ENCODE data around the gene PIK3R2.
"Not testable (repeated sequence)": the region's sequence is repeated elsewhere in the genome, so short reads cannot be mapped to it uniquely, and the experiment has no call there.

Gene PIK3R2

GRCh38 chr19:18205200-18205892 lies 52.4 kb downstream of the PIK3R2 start:
- DNase-seq = peak in 3 of 5 experiments; percentile 23 to 70 (median 24)

DNA sequence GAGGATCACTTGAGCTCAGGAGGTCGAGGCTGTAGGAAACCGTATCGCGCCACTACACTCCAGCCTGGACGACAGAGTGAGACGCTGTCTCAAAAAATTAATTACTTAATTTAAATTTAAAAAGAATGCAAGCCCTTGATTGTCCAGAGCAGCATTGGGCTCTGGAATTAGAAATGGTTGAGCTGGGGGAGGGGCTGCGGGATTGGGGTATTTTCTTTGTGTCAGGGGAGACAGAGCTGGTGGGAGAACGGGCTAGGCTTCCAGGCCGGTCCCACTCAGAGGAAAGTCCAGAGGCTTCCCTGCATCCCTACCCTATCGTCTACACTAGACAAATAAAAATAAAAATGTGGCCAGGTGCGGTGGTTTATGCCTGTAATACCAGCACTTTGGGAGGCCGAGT lies 53.1 kb downstream of the PIK3R2 start:
- DNase-seq = no peak

GRCh38 chr19:18208098-18208951 lies 55.4 kb downstream of the PIK3R2 start:
- DNase-seq = peak in 4 of 5 experiments; percentile 35 to 46 (median 38)

DNA sequence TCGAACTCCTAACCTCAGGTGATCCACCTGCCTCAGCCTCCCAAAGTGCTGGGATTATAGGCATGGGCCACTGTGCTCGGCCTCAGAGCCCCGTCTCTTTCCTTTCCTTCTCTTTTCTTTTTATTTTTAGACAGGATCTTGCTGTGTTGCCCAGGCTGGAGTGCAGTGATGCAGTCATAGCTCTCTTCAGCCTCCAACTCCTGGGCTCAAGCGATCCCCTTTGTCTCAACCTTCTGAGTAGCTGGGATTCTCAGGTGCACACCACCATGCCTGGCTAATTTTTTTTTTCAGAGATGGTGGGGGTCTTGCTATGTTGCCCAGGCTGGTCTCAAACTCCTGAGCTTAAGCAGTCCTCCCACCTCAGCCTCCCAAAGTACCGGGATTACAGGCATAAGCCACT lies 56.9 kb downstream of the PIK3R2 start:
- not testable (repeated sequence) for DNase-seq

- DNase-seq = no peak
These were observed 58.7 kb downstream of the PIK3R2 start for GRCh38 chr19:18211683-18212082.

DNA sequence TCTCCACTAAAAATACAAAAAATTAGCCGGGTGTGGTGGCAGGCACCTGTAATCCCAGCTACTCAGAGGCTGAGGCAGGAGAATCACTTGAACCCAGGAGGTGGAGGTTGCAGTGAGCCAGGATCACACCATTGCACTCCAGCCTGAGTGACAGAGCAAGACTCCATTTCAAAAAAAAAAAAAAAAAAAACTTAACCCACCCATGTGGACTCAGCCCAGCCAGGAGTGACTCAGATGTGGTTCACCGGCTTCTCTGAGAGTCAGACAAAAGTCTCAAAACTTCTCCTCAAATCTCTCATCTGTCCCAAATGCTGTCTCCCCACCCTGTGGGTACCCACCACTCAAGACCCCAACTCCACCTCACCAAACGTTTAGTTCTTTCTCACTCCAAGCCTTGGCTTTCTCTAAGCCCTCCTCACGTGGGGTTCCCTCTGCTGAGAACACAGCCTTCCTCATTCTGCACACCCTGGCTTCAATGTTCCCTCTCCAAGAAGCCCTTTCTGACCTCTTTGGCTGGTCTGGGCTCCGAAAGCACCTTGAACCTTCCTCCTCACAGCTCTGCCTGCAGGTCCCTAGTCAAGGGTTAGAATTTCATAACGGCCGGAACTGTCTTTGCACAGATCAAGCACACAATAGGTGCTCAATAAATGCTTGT lies 61.9 kb downstream of the PIK3R2 start:
- no peak for DNase-seq

- DNase-seq = no peak
These were observed 63.8 kb downstream of the PIK3R2 start for GRCh38 chr19:18216789-18217188.

- DNase-seq = no peak
These were observed 65.2 kb downstream of the PIK3R2 start for GRCh38 chr19:18218159-18218558.

- no peak for DNase-seq
These were observed 65.6 kb downstream of the PIK3R2 start for GRCh38 chr19:18218600-18218999.
